NCI-H2171 (cell line): ENCODE measurements around the gene ALOX15B.

ENCODE experiments used
- DNase-seq: peaks from one replicate; lab custom pipeline; 2025; lab: John Stamatoyannopoulos, UW

ALOX15B gene, protein sequence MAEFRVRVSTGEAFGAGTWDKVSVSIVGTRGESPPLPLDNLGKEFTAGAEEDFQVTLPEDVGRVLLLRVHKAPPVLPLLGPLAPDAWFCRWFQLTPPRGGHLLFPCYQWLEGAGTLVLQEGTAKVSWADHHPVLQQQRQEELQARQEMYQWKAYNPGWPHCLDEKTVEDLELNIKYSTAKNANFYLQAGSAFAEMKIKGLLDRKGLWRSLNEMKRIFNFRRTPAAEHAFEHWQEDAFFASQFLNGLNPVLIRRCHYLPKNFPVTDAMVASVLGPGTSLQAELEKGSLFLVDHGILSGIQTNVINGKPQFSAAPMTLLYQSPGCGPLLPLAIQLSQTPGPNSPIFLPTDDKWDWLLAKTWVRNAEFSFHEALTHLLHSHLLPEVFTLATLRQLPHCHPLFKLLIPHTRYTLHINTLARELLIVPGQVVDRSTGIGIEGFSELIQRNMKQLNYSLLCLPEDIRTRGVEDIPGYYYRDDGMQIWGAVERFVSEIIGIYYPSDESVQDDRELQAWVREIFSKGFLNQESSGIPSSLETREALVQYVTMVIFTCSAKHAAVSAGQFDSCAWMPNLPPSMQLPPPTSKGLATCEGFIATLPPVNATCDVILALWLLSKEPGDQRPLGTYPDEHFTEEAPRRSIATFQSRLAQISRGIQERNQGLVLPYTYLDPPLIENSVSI

DNA sequence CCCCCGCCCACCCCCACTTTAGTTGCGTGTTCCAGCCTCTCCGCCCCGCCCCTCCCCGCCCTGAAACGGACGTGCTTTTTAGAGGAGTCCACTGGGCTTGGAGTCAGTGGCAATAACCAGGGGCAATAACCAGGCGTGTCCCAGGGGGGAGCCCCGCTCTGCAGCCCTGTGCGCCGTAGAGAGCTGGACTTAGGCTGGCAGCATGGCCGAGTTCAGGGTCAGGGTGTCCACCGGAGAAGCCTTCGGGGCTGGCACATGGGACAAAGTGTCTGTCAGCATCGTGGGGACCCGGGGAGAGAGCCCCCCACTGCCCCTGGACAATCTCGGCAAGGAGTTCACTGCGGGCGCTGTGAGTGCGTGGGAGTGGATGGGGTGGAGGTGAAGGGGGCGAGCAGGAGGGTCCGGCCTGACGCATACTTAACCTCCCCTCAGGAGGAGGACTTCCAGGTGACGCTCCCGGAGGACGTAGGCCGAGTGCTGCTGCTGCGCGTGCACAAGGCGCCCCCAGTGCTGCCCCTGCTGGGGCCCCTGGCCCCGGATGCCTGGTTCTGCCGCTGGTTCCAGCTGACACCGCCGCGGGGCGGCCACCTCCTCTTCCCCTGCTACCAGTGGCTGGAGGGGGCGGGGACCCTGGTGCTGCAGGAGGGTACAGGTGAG is at the start of gene ALOX15B:
TSS of gene ALOX15B (plus strand) at position 106 of the 657 bp plus-strand sequence. CDS start at position 203, 97 bp downstream.
- no peak for DNase-seq

DNA sequence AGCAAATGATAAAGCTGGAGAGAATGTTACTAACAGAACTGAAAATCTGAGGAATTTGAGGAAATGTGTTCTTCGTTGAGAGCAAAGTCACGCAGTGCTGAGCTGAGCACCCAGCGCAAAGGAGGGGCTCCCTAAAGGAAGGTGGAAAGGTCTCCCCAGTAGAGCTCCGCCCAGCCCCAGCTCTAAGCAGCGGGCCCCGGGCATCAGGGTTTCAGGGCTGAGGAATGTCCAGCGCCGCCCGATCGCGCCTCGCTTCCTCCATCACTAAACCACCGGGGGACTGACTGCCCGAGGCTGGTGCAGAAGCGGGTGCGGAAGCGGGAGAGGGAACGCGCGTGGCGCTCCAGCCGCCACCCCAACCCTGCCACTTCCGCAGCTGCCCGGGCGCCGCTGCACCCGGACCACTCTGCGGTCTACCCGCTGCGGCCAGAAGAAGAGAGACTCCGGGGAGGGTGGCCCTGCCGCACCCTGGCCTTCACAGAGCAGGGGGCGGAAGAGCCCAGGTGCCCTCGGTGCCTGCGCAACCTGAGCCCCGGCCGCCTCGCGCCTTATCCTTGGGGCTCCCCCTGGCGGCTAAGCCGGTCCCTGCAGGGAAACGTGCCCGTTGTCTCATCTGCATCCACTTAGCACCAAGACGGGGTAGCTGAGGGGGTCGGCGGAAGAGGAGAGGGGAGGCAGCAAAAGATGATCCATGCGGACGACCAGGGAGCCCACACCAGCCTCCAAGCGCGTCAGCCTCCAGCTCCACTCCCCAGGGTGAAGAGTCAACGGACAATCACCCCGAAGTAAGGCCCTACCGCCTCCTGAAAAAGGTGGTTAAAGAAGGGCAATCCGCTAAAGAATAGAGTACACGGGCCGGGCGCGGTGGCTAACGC is 48.8 kb upstream of the ALOX15B start:
- peak; percentile 66 for DNase-seq

DNA sequence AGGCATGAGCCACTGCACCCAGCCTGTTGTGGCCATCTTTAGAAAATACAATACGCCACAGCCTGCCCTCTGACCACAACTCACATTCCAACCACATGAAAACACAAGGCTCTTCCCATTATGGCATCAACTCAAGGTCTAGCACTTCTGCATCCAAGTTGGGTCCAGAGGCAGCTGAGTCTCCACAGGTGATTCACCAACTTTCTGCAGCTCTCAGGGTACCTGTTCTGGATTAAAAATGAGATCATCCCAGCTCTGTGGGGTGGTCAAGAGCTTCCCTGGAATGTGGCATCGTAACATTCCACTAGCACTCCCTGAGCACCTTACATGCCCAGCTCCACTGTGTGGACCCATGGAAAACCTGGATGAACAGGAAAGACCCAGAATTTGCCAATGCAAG is 46.3 kb upstream of the ALOX15B start:
- DNase-seq = no peak

DNA sequence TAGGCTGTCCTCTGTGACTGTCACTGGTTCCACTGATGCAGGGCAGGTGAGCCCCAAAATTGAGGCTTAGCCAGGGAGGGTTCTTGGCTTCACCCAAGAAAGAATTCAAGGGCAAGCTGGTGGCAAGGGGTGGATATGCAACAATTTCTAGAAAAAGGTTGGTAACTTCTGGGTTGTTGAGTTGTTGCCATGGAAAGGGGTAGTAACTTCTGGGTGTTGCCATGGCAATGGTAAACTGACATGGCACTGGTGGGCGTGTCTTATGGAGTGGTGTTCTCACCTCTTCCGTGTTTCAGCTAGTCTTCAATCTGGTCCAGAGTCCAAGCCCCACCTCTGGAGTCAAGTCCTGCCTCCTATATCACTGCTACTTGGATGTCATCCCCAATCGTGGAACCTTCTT is 45.9 kb upstream of the ALOX15B start:
- no peak for DNase-seq

DNA sequence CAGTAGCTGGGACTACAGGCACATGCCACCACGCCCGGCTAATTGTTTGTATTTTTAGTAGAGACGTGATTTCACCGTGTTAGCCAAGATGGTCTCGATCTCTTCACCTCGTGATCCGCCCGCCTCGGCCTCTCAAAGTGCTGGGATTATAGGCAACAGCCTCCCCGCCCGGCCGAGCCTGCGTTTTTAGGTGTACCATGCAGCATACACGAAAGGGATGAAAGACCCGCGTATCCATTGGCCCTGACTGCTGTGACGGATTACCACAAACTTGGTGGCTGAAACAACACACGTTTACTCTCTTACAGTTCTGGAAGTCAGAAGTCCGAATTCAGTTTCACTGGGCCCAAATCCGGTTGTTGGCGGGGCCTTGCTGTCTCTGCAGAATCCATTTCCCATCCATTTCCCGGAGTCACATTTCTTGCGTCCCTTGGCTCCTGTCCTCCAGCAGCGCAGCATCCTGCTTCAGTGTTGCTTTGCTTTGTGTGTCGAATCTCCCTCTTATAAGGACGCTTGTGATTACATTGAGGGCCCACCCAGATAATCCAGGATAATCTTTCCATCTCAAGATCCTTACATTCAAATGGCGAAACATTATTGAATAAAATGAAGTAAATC is 44.8 kb upstream of the ALOX15B start:
- no peak for DNase-seq

DNA sequence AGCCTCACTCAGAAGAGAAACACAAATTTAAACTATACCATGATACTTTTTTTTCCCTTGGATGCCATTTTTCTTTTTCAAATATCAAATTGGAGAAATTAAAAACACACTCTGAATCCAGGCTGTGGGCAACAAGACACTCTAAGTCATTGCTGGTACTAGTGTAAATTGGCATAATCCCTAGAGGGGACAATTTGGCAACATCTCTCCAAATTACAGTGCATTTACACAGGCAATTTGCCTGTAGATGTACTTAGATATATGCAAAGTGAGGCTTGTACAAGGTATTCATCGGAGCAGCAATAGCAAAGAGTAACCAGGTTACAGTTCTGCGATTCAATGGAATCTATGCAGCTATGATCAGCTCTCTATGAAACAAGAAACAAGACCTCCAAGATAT is 43.1 kb upstream of the ALOX15B start:
- no peak for DNase-seq

DNA sequence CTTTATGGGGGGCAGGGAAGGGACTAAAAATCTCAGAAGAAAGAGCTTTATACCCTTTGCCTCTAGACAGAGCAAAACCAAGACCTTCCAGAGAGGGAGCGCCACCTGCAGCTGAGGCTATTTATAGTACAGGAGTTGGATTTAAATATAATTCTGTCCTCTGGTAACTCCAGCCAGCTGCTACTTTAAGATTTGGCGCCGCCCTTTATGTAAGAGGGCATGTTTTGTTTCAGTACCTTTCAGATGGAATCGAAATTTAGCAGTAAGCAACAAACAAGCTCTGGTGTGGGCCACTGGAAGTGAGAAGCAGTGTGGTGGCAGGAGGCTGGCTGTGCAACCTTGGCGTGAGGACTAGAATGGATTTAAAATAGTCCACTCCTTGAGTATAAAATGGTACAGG is 41.7 kb upstream of the ALOX15B start:
- no peak for DNase-seq

DNA sequence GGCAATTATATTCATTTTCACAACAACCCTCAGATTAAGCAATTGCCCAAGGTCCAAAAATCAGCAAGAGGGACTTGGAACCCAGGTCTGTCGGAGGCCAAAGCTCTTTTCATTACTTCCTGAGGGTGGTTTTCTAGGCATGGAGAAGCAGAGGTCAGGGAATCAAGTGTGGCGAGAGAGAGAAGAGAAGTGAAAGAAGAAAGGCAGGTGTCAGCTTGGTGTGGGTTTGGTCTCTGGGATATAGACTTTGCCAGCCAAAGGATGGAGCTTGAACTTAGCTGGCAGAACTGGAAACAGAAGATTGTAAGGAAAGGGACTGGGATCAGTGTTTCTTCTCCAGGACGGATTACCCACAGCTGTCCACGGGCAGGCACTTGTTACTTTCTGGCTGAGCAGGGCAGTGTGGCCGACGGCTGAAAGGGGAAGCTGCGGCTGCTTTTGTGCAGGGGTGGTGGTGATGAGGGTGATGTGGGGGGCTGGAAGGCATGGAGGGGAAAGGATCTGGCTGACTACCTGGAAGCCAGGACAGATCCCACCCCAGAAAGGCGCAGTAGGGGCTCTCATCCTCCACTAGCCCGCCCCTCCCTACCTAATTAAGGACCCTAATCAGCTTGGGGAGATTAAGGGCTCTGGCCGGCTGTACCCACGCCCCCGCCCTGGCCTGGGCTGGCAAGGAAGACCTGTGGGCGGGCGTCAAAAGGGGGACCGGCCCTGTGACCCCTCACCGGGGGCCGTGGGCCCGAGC is 36.7 kb upstream of the ALOX15B start, which contains the start of gene GUCY2D:
TSS of gene GUCY2D (plus strand) at position 640 of the 745 bp plus-strand sequence. CDS start 433 bp downstream, outside the sequence.
- DNase-seq = no peak

DNA sequence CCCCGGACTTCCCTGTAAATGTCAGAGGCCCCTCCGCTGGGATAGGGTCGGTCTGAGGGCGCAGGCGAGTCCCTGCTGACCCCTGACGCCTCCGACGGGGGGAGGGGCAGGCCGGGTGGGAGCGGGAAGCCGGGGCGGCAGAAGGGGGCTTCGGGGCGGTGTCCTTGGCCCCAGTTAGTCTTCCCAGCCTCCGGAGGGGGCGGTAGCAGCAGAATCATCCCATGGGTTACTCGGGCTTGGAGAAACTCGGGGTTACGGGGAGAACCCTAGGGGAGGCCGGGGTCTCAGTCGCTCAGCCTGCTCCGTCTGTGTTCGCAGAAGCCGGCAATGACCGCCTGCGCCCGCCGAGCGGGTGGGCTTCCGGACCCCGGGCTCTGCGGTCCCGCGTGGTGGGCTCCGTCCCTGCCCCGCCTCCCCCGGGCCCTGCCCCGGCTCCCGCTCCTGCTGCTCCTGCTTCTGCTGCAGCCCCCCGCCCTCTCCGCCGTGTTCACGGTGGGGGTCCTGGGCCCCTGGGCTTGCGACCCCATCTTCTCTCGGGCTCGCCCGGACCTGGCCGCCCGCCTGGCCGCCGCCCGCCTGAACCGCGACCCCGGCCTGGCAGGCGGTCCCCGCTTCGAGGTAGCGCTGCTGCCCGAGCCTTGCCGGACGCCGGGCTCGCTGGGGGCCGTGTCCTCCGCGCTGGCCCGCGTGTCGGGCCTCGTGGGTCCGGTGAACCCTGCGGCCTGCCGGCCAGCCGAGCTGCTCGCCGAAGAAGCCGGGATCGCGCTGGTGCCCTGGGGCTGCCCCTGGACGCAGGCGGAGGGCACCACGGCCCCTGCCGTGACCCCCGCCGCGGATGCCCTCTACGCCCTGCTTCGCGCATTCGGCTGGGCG is 35.9 kb upstream of the ALOX15B start:
- no peak for DNase-seq

DNA sequence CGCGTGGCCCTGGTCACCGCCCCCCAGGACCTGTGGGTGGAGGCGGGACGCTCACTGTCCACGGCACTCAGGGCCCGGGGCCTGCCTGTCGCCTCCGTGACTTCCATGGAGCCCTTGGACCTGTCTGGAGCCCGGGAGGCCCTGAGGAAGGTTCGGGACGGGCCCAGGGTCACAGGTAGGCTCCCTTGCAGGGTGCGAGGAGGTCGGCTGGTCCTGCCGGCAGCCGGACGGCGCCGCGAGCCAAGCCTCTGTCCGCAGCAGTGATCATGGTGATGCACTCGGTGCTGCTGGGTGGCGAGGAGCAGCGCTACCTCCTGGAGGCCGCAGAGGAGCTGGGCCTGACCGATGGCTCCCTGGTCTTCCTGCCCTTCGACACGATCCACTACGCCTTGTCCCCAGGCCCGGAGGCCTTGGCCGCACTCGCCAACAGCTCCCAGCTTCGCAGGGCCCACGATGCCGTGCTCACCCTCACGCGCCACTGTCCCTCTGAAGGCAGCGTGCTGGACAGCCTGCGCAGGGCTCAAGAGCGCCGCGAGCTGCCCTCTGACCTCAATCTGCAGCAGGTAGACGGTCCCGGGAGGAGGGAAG is 35.2 kb upstream of the ALOX15B start:
- DNase-seq = no peak

DNA sequence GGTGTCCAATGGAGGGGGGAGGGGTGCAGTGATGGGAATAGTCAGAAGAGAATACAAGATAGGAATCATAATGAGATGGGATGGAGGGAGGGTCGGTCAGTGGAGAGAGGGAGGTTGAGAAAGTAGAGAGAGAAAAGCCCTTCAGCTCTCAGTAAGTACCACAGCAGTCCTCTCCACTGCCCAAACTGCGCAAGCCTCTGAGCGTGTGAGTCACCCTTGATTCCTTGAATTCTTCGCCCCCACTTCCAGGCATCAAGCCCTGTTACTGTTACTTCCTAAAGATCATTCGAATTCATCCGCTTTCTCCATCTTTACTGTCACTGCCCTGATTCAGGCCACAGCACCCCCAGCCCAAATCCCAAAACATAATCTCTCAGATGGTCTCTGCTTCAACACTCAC is 34.0 kb upstream of the ALOX15B start:
- DNase-seq = no peak

DNA sequence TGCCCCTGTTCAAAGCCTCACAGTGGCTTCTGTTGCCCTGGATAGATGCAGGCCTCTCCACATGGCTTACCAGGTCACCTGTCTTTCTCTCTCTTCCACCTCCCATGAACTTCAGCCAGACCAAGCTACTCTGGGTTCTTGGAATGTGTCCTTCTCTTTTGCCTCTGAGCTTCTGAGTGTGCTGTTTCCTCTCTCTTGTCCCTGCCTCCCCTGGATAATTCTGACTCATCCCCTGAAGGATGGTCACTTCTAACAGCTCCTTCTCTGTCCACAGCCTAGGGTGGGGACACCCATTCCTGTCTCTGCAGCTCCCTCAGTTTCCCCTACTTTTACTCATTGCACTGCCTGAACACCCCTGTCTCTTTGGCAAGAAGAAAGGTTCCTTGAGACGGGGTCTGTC is 33.5 kb upstream of the ALOX15B start:
- DNase-seq = no peak

DNA sequence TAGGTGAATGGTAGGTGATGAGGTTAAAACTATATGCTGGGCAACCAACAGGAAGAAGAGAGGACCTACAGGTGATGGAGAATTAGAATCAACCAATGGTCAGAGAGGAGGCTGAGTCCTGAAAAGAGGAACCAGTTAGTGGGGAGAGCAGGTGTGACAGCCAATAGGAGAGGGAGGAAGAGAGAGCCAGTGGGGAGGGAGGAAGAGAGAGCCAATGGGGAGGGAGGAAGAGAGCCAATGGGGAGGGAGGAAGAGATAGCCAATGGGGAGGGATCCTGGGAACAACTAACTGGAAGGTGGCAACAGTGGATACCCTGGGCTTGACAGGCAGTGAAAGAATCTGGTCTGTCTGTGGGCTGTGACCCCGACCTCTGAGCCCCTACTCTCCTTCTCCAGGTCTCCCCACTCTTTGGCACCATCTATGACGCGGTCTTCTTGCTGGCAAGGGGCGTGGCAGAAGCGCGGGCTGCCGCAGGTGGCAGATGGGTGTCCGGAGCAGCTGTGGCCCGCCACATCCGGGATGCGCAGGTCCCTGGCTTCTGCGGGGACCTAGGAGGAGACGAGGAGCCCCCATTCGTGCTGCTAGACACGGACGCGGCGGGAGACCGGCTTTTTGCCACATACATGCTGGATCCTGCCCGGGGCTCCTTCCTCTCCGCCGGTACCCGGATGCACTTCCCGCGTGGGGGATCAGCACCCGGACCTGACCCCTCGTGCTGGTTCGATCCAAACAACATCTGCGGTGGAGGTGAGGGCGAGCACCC is 32.7 kb upstream of the ALOX15B start:
- DNase-seq = no peak

DNA sequence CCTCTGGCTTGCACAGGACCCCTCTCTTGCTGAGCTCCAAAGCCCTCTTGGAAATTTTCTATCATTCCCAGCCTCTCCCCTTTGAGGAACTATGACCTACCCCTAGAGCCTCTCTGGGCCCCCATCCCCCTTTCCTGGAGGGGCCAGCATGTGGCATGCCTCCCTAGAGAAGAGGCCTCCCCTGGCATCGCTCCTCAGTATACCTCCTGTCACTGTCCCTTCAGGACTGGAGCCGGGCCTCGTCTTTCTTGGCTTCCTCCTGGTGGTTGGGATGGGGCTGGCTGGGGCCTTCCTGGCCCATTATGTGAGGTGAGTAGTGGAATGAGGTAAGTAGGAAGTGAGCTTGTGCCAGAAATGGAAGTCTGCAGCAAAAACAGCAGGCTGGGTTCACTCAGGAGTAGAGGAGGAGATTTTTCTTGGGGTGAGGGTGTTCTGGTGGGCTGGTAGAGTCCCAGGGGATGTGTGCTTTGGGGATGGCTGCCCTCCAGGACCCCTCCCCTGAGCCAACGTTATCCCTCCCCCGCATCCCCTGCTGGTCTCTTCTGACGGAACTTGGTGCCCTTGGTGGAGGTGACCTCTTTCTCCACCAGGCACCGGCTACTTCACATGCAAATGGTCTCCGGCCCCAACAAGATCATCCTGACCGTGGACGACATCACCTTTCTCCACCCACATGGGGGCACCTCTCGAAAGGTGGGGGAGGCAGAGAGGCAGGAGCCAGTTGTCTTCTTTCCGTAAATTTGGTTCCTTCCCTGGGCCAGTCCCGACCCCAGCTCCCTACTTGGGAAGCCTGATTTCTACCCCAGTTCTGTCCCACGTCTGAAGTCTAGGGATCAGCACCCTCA is 31.8 kb upstream of the ALOX15B start:
- no peak for DNase-seq

DNA sequence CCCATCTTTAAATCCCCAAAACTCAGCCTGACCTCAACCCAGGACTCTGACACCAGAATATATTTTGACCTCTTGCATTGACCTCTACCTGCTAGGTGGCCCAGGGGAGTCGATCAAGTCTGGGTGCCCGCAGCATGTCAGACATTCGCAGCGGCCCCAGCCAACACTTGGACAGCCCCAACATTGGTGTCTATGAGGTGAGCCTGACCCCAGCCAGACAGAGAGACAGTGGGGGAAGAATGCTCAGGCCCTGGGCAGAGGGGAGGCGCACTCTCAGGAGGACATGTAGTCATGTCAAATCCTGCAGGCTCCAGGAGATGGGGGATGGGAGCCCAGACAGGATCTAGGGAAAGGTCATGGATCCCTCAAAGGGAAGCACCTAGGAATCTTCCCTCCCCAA is 31.0 kb upstream of the ALOX15B start:
- no peak for DNase-seq

DNA sequence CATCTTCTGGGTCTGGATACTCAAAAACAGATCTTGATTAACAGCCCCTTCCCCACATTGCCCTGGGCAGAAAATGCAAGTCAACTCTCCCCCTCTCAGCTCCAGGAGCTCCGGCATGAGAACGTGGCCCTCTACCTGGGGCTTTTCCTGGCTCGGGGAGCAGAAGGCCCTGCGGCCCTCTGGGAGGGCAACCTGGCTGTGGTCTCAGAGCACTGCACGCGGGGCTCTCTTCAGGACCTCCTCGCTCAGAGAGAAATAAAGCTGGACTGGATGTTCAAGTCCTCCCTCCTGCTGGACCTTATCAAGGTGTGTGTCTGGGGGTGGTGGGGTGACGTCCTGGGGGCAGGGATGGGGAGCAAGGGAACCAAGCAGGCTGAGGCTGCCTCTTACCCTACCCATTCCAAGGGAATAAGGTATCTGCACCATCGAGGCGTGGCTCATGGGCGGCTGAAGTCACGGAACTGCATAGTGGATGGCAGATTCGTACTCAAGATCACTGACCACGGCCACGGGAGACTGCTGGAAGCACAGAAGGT is 26.7 kb upstream of the ALOX15B start:
- no peak for DNase-seq

DNA sequence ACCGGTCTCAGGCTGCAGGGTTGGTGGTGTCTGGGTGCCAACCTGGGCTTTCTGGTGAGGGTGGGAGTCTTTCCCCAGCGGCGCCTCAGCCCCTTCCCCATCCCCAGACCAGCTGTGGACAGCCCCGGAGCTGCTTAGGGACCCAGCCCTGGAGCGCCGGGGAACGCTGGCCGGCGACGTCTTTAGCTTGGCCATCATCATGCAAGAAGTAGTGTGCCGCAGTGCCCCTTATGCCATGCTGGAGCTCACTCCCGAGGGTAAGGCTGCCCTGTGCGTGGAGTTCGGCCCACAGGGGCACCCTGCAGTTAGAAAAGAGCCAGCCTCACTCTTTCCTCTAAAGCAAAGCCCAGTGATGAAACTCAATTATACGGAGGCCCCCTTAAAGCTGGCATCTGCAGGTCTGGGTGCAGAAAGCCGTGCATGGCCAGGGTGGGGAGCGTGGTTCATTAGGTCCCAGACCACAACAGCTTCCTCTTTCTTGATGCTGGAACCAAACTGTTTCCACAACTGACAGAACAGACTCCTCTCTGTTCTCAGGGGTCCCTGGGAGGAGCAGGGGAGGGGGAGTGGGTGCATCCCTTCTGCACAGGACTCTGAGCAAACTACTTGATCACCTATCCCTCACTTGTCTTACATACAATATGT is 25.7 kb upstream of the ALOX15B start:
- DNase-seq = no peak
